HL-60/S4 treated with retinoic acid at 250 ng/mL for 4 days and 3 days (cell line): Measurements from ENCODE around the gene TSPAN9.

Experiments
- in situ Hi-C: fragments of 300-500 bp; cut with MboI; formaldehyde crosslinking; loops from 2 replicates; pipeline ENCODE4 v1.7.0; 2022; ENCODE audit warnings: low sequenced_read_pairs

Gene TSPAN9

DNA sequence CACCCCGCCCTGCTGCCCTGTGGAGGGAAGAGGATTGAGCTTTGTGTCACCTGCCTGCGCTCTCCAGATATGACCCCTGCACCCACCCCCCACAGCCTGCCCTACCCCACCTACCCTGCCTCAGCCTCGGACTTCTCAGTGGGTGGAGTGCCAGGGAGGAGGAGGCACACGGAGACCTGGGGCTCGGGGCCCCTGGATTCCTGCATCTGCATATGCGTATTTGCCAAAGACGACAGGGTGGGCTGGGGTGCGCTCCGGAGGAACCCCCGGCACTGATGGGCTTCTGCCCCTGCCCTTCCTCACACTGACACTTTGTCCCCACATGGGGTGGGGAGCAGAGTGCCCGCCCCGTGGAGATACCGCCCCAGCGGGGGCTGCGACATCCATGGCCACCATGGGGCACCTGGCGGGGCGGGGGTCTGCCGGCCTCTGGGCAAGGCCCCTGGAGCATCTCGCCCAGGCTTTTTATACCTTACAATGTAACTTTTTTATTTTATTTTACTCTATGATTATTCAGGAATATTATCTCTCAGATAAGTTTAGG lies 206.0 kb downstream of the TSPAN9 start:
- in situ Hi-C loops: no loop called here

DNA sequence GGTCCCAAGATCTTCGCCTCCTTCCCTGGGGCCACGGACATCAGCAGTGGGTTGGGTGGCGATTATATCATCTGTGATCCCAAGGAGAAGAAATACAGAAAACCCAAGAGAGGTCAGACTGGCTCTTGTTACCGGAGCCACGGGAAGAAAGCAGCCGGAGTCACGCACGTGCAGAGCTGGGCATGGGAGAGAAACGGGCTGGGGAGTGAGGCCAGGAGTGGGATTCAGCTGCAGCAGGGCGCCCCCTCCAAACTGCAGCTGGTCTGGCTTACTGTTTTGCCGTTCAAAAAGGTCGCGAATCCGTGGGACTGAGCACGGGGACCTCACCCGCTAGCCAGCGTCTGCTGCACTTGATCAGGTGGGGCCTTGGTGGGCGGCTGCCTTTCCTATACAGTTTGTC lies 207.2 kb downstream of the TSPAN9 start:
- in situ Hi-C loops: no loop called here

DNA sequence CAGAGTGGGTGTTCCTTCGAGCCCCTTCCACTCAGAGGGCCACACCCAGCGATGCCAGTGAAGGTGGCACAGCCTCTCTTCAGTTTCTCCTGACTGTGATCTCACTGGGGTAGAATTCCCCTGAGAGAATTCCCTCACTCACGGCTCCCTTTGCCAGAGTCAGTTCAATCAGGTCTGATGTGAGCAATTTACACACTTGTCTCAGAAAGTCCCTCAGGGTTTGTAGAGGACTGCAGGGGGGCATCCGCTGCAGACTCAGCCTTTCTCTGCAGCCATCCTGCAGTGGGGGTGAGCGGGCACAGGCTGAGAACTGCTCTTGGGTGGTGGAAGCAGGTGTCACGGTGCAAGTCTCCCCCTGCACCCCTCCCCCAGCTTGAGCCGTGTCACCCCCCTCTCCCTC lies 208.4 kb downstream of the TSPAN9 start:
- in situ Hi-C loops: no loop called here

DNA sequence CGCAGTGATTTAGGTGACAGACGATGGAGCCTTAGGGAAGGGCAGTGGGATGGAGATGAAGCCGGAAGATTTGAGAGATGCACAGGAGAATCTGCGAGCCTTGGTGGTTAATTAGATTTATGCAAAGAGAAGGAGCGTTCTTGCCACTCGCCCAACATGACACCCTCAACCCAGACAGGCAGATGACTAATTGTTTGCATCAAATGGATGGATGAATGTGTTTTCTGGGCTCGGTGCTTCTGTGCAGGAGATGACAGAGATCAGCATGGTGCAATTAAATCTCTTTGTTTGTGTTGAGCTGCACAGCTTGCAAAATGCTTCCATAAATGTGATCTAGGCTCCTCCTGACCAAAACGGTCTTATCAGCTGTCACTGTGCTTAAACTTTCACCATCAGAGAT lies 211.5 kb downstream of the TSPAN9 start:
- in situ Hi-C loops: no loop called here

DNA sequence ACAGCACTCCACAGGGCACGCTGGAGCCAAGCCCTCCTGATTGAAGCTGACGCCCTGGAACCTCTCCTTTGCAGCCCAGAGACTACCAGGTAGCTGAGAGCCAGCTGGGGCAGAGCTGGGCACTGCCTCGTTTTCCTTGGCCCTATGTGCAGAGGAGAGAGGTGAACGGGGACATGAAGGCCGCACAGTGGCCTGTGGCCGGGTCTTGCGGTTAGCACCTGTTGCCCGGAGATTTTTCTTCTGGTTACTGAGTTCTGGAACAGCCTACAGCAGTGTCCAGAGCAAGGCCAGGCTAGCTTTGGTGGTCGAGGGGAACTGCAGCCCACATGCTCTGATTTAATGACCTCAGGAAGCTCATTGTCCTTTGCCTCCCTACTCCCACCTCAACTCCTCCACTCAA lies 212.5 kb downstream of the TSPAN9 start:
- in situ Hi-C loops: loop anchor here (10.0 kb wide), 1 partner anchor 505 kb away; no protein-coding TSS in a partner anchor

DNA sequence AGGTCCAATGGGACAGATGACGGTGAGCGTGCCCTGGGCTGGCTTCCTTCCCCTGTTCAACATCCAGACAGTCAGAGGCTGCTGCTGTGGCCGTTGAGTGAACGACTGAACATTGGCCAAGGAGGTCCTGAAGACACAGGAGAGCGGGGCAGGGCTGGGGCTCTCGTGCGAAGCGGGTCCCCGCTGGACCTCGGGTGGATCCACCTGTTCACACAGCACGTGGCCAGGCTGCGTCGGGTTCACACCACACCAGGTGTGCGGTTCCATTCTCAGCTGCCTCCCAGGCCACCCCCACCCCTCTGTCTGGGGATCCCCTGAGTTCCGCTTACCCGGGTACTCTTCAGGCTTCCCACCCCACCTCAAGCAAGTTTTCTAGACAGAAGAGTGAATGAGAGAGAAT lies 214.8 kb downstream of the TSPAN9 start:
- in situ Hi-C loops: loop anchor here (10.0 kb wide), 1 partner anchor 503 kb away; no protein-coding TSS in a partner anchor

DNA sequence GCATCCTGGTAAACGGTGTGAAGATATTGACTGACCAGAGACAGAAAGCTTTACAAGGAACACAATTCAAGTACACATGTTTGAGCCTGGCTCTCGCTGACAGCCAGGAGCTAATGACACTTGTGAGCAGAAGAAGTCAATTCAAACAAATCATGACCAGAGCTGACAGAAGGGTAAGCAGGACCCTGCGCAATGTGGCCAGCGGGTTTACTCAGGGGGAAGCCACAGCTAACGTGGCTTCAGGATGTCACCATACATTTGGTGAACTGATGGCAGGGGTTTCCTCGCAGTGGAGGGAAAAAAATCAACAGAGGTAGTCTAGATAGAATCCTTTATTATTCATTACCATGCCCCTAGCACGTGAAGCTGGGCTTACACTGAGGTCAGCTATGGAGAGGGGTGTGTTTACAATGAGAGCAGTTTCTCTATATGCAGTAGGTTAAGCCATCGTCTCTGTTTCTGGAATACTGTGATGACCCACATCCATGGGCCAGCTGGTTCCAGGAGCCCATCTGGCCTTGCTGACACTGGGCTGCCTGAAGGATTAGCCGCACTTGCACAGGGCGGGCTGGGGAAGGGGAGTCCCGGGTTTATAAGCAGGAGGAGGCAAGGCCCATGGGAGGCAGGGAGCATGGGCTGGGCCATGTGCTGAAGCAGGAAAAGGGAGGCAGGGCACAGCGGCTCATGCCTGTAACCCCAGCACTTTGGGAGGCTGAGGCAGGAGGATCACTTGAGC lies 215.7 kb downstream of the TSPAN9 start:
- in situ Hi-C loops: loop anchor here (10.0 kb wide), 1 partner anchor 502 kb away; no protein-coding TSS in a partner anchor

DNA sequence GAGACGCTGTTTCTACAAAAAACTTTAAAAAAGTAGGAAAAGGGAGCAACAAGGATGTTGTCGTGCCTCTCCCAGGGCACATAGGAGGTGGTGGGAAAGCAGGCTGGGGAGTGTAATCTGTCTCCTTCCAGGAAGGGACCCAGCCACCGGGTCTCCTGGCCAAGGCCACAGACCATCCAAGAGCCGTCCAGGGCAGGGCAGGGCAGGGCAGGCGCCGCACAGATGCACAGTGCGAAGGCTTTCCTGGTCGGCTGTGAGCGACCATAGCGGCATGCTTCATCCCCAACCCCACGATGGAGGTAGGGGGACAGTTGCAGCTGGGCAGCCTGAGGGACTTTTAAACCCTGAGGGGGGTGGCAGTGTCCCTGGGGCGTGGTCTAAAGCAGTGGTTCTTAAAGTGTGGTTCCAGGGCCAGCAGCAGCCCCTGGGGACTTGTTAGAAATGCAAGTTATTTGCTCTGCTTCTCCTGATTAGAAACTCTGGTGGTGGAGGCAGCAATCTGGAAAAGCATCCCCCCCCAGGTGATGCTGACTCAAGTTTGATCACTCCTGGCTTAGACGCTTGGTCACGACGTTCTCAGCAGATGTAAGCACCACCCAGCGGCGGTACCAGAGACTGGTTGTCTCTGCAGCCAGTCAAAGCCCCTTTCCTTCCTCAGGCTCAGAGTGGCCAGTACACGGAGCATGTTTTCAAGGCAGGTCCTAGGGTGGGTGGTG lies 216.4 kb downstream of the TSPAN9 start:
- in situ Hi-C loops: loop anchor here (10.0 kb wide), 1 partner anchor 501 kb away; no protein-coding TSS in a partner anchor

DNA sequence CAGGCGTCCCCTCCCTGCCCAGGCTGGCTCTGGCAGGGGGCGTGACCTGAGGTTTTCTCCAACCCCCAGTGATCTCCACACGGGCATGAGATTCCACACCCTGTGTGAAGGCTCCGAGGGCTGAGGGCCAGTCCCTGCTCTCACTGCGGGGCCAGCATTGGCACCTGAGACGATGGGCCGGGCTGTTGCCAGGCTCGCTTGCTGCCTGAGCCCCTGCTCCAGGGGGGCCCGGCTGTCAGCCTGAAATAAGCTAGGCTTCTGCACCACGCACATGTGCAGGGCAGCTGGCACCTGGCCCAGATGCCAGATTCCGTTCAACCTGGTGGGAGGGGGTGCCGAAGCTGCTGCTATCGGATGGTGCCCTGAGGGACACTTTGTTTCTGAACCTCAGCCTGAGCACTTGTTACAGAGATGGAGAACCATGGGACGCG lies 217.3 kb downstream of the TSPAN9 start:
- in situ Hi-C loops: loop anchor here (10.0 kb wide), 1 partner anchor 500 kb away; no protein-coding TSS in a partner anchor

DNA sequence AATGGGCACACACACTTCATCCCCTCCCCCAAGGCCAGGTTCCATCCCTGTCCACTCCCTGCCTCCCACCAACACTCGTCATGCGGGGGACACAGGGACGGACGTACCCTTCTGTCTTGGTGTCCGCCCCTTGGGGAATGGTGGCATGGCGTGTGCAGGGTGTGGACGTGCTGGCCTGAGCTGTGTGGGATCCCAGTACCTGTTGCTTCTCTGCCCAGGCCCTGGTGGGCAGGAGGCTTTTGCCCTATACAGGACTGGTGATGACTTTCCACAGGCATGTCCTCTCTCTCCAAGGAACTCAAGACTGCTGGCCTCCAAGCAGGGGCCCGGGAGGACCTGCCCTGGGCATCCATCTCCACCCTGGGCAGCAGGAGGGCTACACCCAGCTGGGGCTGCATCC lies 218.0 kb downstream of the TSPAN9 start:
- in situ Hi-C loops: loop anchor here (10.0 kb wide), 1 partner anchor 500 kb away; no protein-coding TSS in a partner anchor

DNA sequence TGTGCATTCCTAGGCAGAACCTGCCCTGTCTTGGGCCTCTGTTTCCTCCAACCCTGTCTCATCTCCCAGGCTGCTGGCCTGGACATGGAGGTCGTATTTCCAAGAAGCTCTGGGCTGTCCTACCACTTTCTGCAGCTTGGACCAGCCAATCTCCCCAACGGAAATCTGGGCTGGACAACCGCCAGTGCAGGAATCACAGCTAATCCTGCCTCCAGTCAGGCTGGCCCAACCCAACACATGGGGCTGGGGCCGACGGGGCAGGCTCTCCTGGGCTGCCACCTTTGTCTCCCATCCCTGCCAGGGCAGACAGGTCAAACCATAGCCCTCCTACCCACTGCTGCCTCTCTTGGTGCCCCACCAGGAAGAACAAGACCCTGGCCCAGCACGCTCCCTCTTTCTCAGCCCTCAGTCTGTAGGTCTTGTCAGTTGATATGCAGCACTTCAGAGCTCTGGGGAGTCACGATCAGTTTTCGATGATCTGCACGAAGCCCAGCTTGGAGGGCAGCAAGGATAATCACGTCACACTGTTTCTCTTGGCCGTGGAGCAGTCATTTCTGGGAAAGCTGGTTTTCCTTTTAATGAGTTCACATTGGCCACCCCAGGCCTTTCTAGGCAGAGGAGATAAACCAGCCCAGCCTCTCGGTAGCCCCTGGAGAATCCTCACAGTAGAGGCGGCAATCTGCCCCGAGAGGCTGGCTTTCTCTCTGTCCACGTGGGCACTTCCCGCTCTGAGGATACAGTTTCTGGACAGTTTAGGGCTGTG lies 218.6 kb downstream of the TSPAN9 start:
- in situ Hi-C loops: loop anchor here (10.0 kb wide), 1 partner anchor 499 kb away; no protein-coding TSS in a partner anchor

DNA sequence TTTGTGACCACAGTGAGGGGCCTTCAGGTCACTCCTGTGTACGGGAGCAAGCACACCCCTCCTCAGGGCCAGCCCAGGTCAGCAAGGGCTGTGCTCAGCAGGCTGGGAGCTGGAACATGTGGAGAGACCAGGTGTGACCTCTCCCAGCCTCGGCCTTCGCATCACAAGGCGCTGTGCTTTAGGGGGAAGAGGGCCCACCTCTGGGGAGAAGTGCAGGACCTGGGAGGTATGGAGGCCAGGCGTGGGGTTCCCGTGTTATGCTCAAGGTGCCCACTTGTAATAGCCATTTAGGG lies 219.2 kb downstream of the TSPAN9 start:
- in situ Hi-C loops: loop anchor here (10.0 kb wide), 1 partner anchor 498 kb away; no protein-coding TSS in a partner anchor

DNA sequence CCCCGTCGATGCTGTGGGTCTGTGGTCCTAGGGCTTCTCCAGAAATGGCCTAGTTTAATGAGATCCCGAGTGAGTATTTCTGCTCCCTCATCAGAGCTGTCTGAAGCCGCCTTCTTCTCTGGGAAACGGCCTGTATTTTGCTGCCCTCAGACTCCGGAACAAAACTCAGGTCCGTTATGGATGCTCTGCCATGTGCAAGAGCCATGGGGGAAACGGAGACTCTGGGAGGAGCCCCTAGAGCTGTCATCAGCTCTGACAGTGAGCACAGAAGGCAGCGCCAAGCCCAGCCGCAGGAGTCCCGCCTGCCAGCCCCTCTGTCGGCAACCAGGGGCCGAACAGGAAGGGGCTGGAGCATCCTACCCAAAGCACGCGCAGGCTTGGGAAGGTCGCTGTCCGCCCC lies 221.4 kb downstream of the TSPAN9 start:
- in situ Hi-C loops: loop anchor here (10.0 kb wide), 1 partner anchor 496 kb away; no protein-coding TSS in a partner anchor

DNA sequence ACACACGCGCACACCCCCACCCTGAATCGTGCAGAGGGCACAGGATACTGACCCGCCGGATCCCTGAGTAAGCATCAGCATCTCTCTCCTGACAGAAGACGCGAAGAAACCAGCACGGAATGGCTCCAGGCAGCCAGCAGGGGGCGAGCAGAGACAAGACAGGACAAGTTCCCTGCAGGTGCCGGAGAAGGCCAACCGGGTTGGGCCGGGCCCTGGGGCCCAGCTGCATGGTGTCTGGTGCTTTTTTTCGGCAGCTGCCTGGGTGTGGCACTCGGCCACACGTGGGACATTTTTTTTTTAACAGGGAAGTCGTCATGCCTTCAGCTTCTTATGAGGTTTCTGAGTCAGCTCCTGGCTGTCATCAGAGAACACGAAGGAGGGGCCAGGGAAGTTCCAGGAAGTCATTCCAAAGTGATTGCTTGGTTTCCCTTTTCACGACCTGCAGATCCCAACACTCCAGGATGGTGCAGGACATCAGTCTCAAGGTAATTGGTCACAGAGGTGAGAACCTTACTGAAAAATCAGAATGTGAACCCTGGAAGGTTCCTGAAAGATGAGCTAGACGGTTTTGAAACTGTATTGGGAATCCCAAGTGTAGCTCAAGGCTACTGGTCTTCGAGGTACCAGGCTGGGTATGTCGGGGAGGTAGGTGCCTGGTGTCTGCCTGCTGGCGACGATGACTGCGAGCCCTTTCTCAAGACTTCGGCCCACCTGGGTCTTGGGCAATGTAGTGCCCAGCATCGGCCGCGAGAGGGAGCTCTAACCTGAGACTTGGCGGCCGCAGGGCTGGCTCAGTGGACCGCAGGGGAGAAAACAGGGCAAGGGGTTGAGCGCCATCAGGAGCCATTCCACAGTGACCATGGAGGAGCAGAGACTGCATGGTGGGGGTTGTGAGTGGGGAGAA lies 223.0 kb downstream of the TSPAN9 start:
- in situ Hi-C loops: loop anchor here (10.0 kb wide), 1 partner anchor 495 kb away; no protein-coding TSS in a partner anchor

DNA sequence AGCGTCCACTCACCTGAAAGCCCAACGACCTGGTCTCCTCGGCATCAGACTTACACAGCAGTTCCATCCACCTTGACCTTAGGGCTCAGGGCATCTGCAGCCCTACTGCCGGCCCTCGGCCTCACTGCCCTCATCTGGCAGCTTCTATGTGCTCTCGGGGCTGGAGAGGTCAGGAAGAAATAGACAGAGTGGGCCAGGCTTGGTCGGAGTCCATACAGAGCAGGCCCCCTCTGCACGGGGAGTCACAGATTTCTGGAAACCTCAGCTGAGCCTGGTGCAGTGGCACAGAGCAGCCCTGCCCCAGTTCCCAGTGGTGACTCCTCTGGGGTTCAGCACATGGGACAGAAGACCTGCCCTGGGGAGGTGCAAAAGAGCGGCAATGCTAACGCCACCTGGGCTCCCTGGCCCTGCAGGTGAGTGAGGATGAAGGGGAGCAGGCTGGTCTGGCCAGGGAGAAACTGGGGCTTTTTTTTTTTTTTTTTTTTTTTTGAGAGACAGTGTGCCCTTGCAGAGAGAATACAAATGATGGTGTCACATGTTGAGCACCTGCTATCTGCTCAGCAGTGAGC lies 223.7 kb downstream of the TSPAN9 start:
- in situ Hi-C loops: no loop called here

DNA sequence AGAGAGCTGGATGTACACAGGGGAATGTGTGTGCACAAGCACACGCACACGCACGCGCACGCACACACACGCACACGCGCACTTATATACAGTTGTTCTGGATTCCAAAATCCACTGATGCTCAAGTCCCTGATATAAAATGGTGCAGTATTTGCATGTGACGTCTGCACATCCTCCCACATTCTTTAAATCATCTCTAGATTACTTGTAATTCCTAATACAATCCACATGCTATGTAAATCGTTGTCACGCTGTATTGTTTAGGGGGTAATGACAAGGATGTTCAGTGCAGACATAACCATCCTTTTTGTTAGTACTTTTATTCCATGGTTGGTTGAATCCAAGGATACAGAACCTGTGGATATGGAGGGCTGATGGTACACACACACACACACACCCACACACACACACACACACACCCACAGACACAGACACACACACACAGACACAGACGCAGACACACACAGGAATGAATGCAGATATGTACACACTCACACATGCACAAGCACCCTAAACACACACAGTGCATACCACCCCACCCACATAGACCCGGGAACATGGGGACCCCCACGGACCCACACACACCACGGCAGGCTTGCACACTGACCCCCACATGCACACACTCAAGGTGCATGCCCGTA lies 225.3 kb downstream of the TSPAN9 start:
- in situ Hi-C loops: no loop called here

DNA sequence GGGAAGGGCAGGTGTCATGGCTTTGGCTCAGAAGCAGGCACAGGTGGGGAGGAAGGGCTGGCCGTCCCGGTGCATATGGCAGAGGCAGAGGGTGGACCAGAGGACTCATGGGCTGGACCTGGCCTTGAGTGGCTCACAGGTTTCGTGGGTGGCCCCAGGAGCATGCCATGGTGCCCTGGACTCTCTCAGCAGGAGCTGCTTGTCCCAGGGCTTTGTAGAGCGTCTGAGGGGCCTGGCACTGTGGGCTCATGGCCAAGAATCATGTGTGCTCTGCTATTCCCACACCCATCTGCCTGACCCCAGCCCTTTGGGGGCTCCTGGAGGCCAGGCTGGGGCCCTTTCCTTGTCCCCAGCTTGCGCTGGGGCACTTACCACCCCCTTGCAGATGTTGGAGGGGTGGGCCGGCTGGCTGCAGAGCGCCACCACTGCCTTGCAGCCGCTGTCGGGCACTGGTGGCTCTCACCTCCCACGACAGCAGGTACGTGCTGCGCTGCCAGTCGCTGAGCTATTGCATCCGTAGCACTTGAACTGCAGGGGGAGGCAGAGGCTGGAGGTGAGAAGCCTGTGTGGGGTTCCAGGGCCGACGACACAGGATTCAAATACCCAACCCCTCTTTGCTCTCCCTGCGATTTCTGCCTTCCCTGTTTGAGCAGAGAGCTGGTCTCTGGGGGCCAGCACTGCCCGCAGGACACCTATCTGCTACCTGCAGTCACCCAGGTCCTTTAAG lies 226.4 kb downstream of the TSPAN9 start:
- in situ Hi-C loops: no loop called here

DNA sequence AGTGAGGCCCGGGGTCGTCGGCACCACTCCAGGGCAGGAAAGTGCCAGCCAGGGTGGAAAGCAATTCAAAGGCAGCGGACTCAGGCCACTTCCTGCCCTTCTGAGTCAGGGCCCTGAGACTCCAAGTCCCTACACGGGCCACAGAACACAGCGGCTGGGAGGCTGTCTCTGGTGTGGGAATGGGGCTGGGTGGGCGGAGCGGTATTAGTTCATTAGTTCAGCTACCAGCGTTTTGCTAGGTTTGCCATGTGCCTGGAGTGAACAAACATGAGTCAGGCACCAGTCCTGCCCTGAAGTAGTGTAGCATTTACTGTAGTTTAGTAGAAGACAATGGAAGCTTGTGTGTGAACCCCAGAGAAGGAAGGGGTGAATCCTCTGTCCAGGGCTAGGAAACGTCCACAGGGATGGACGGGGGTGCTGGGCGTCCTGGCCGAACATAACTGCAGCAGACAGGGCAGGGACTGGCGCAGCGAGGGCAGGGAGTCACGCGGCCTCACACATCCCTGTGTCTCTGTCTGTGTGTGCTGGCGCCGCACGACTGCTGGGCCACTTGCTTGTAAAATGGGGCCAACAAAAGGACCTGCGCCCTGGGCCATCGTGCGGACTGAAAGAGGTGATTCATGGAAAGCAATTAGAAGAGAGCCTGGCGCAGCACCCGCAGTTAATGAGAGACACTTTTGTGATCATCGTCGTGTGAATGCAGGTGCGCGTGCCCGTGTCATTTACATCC lies 227.4 kb downstream of the TSPAN9 start:
- in situ Hi-C loops: no loop called here
